GM20431 (cell line): ENCODE measurements around the gene MRPL10.

Experiments
- in situ Hi-C: fragments of 300-500 bp; cut with MseI, MboI; formaldehyde crosslinking; loops from one replicate; pipeline ENCODE4 v1.15.0; 2020; ENCODE audit warnings: low sequenced_read_pairs; ENCODE audit not compliant: unreplicated experiment

The MRPL10 gene

GRCh38 chr17:47831003-47831933 is at the start of gene MRPL10, which contains the start of gene LRRC46:
Gene MRPL10 (minus strand): TSS chr17:47831541. CDS start chr17:47831511, 30 bp downstream.
Gene LRRC46 (plus strand): TSS chr17:47831670. CDS start chr17:47831990, 320 bp downstream.
- in situ Hi-C loops, result no loop called here

GRCh38 chr17:47879776-47880454 is 48.6 kb upstream of the MRPL10 start:
- in situ Hi-C loops, result no loop called here

- in situ Hi-C loops, result no loop called here
Measured at GRCh38 chr17:47879028-47879585, 47.8 kb upstream of the MRPL10 start.

GRCh38 chr17:47878203-47879027 is 47.1 kb upstream of the MRPL10 start:
- in situ Hi-C loops, result no loop called here

- in situ Hi-C loops, result no loop called here
Measured at GRCh38 chr17:47877368-47878034, 46.2 kb upstream of the MRPL10 start.

GRCh38 chr17:47875011-47875985 is 44.0 kb upstream of the MRPL10 start:
- in situ Hi-C loops, result no loop called here

- in situ Hi-C loops, result no loop called here
Measured at GRCh38 chr17:47873200-47874090, 42.1 kb upstream of the MRPL10 start.

- in situ Hi-C loops, result no loop called here
Measured at GRCh38 chr17:47872651-47873161, 41.4 kb upstream of the MRPL10 start.

GRCh38 chr17:47872019-47872650 is 40.8 kb upstream of the MRPL10 start:
- in situ Hi-C loops, result no loop called here

- in situ Hi-C loops, result no loop called here
Measured at GRCh38 chr17:47871048-47871447, 39.7 kb upstream of the MRPL10 start.

GRCh38 chr17:47870056-47870455 is 38.7 kb upstream of the MRPL10 start:
- in situ Hi-C loops, result no loop called here

- in situ Hi-C loops, result no loop called here
Measured at GRCh38 chr17:47869114-47869513, 37.8 kb upstream of the MRPL10 start.

GRCh38 chr17:47867813-47868533 is 36.6 kb upstream of the MRPL10 start:
- in situ Hi-C loops, result no loop called here

GRCh38 chr17:47866941-47867340 is 35.6 kb upstream of the MRPL10 start:
- in situ Hi-C loops, result no loop called here

- in situ Hi-C loops, result no loop called here
Measured at GRCh38 chr17:47864791-47865216, 33.5 kb upstream of the MRPL10 start.
